Transverse colon (tissue), 3 donors: ENCODE results near the gene CDC16.

Experiments
- EP300 ChIP-seq: sonication (generic); formaldehyde crosslinking; IDR thresholded peaks from one replicate; pipeline ENCODE4 v1.6.1; 2017; ENCODE audit warnings: antibody characterized with exemption, low read depth
- TF ChIP-seq, protein P1 (sequence below), 5 experiments: fragments of 200-600 bp in 3 of 5; fragments of 450-650 bp in 2 of 5; sonication (generic) in 3 of 5; IDR thresholded peaks; 1 replicate in 2 of 5; 2 replicates in 3 of 5; pipeline ENCODE4 v1.5.1; 2016 to 2017; ENCODE audit warnings: antibody characterized with exemption in 5 of 5, inconsistent platforms in 3 of 5, mild to moderate bottlenecking in 2 of 5, moderate library complexity in 1 of 5

DNA sequence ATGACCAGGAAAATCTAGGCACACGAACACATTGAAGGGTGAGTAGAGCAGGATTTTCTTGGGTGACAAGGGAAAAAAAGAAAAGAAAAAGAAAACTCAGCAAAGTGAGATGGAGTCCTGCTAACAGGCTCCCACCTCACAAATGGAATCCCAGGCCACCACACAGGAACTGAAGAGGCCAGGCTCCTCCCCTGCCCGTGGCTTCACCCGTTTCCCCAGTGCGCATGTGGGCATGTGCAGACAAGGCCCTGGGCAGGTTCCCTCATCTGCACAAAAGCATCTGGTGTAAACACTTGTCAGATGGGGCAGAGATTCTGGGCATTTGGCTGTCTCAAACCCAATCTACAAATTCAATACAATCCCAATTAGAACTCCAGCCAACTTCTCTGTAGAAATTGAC lies 31.2 kb upstream of the CDC16 start:
- TF ChIP-seq, protein P1, sequence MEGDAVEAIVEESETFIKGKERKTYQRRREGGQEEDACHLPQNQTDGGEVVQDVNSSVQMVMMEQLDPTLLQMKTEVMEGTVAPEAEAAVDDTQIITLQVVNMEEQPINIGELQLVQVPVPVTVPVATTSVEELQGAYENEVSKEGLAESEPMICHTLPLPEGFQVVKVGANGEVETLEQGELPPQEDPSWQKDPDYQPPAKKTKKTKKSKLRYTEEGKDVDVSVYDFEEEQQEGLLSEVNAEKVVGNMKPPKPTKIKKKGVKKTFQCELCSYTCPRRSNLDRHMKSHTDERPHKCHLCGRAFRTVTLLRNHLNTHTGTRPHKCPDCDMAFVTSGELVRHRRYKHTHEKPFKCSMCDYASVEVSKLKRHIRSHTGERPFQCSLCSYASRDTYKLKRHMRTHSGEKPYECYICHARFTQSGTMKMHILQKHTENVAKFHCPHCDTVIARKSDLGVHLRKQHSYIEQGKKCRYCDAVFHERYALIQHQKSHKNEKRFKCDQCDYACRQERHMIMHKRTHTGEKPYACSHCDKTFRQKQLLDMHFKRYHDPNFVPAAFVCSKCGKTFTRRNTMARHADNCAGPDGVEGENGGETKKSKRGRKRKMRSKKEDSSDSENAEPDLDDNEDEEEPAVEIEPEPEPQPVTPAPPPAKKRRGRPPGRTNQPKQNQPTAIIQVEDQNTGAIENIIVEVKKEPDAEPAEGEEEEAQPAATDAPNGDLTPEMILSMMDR (IDR thresholded peaks at IDR 0.05): no peak
- no peak for TF ChIP-seq EP300
